Cerebellar nuclear complex (tissue), 1 donor: ENCODE data around the gene TSPEAR.

Experiments
- DNase-seq, 2 experiments: peaks; one replicate each; lab custom pipeline; 2025; lab: John Stamatoyannopoulos, UW

Gene TSPEAR

DNA sequence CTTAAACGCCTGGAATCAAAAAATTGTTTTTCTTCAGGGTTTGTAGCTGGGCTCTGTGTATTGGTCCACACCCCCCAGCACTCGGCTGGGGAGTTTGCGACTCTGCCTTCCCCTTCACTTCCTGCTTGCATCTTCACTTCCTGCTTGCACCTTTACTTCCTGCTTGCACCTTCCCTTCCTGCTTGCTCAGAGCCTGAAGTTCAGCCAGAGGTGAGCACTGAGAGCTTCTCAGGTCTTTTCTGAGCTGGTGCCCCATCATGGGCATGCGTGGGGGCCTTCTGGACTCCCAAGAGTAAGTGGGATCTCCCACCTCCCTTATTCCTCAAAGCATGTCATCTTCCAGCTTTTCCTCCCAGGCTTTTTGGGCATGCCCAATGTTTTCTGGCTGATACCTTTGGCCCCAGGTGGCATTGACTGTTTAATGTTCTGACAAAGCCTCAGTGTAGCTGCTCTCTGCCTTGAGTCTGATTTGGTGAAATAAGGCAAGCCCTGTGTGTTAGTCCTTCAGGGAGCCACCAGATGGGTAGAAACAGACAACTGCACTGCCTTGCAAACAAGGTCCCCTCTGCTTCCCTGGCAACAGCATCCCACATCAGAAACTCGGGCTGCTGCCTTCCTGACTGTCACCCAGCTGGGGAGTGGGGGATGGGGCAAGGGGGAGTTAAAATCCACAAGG, 163.6 kb downstream of the TSPEAR start:
- DNase-seq, result no peak

- no peak for DNase-seq
Measured at GRCh38 chr21:44544566-44544965, 166.8 kb downstream of the TSPEAR start.

- DNase-seq, result no peak
Measured at GRCh38 chr21:44542716-44543115, 168.7 kb downstream of the TSPEAR start.

- DNase-seq, result no peak
Measured at GRCh38 chr21:44540741-44541288, 170.6 kb downstream of the TSPEAR start.

GRCh38 chr21:44539991-44540666, 171.2 kb downstream of the TSPEAR start, which contains the start of gene KRTAP10-1:
Gene KRTAP10-1 (minus strand): TSS chr21:44540195. CDS start chr21:44540150, 45 bp downstream.
- DNase-seq, result no peak

DNA sequence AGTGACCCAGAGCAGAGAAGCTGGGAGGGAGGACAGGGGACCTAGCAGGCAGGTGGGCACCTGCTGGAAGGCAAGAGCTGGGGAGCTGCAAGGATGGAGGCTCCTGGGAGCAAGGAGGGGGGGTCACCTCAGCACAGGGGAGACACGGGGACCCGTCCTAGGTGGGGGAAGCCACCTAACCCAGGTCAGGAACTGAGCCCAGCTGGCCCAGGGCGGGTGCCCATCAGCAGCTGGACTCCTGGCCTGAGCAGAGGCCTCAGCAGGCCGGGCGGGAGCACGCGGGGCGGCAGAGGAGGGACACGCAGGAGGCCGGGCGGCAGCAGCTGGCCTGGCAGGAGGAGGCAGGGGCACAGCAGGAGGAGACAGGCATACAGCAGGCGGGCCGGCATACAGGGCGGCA, 172.3 kb downstream of the TSPEAR start:
- DNase-seq, result no peak

DNA sequence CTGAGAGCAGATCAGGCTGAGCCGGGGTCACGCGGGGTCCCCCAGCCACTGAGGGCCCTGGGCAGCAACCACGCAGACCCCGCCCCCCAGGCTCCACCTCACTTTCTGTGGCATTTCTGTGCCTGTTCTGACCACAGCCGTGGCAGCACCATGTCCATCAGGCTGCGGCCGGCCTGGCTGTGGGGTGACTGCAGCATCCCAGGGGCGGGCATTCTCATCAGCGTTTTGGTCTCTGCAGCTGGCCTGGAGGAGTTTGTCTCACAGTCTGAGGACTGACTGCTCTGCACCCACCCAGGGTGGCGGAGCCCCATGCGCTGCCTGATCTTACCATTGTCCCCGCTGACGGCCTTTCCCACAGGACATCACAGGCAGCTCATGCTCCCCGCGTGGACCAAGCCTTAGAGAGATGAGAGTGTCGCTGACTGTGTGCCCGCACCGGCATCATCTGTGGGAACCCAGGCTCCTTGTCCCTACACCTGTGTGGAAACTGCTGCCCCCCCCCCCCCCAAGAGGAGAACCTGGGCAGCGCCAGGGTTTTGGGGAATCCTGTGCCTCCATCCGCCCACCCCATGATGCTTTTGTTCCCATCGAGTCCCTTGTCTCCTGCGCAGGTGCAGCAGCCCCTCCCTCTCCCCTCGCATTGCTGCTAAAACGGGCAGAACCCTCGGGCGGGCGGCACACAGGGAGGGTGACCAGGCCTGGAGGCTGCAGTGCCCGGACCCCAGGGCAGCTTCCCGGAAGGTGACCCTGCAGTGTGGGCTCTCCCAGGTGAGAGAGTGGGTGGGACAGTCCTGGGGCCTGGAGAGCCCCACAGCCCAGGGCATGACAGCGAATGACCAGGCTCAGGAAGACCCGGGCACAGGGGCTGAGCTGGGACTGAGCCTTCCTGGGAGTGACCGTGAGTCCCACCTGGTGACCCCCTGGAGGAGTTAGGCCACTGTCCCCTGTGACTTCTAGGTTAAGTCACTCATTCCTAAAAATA, 173.2 kb downstream of the TSPEAR start:
- no peak for DNase-seq

GRCh38 chr21:44535963-44536362, 175.4 kb downstream of the TSPEAR start:
- no peak for DNase-seq

DNA sequence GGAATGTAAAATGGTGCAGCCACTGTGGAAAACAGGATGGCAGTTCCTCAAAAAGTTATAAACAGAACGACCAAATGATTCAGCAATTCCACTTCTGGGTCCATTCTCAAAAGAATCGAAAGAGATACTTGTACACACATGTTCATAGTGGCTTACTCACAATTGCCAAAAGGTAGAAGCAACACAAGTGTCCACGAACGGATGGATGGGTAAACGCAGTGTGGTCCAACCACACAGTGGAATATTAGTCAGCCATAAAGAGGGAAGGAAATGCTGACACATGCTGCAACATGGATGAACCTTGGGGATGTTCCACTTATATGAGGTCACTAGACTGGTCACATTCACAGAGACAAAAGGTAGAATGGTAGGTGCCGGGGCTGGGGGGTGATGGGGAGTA, 176.7 kb downstream of the TSPEAR start:
- DNase-seq, result no peak

- DNase-seq, result no peak
Measured at GRCh38 chr21:44533891-44534627, 177.3 kb downstream of the TSPEAR start.

- DNase-seq, result no peak
Measured at GRCh38 chr21:44533121-44533890, 178.1 kb downstream of the TSPEAR start.

DNA sequence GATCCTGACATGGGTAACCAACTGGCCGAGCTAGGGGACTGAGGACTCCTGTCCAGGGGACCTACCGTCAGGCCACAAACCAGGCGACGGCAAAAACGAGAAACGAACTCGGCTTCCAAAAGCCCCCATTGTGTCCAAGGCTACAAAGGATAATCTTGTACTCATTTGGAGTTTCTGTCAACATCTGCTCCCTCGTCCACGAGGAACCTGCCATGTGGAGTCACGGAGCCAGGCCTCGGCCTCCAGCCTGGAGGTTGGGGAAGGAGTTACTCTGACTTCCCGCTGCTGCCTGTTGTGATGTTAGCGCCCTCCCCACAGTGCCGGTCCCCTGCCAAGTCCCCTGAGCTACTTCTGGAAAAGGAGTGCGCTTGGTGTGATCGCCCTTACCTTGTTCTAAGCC, 178.7 kb downstream of the TSPEAR start:
- DNase-seq, result no peak

DNA sequence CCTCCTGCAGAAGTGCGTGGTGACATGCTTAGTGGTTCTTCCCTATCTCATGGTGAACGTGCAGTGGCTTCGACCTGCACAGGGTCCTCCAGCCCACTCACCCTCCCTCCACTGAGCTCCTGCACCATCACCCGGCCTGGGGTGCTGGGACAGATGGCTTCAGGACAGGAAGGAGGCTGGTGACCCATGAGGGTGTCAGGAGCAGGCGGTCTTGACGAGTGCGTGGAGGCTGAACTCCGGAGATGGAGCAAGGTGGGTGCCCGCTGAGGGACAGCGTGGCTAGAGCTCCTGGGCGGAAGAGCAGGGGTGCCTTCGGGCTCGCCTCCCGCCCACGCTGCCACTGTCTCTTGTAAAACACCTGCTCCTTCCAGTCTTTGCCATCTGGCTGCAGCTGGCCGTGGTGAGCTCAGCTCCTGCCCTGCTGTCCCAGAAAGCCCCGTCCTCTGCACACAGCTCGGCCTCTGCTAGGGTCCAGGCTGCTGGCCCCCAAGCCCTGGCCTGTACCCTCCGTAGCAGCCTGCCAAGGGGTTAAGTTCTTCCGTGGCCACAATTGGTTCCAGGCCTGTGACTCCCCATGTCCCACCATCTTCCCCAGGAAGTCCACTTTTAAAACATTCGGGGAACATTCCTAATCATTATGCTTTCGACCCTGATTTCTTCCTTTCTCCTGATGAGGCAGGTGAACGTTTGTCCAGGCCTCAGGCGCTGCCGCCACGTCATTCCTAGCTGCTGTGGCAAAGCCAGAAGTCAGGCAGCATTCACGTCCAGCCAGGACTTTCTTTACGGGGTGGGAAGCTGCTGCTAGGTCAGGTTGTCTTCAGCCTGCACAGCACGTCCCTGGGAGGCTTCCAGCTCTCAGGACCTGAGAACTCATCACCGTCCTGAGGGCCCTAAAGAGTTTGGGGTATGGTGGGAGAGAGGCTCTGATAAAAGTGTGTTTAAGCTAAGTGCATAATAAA, 179.5 kb downstream of the TSPEAR start:
- DNase-seq, result no peak

DNA sequence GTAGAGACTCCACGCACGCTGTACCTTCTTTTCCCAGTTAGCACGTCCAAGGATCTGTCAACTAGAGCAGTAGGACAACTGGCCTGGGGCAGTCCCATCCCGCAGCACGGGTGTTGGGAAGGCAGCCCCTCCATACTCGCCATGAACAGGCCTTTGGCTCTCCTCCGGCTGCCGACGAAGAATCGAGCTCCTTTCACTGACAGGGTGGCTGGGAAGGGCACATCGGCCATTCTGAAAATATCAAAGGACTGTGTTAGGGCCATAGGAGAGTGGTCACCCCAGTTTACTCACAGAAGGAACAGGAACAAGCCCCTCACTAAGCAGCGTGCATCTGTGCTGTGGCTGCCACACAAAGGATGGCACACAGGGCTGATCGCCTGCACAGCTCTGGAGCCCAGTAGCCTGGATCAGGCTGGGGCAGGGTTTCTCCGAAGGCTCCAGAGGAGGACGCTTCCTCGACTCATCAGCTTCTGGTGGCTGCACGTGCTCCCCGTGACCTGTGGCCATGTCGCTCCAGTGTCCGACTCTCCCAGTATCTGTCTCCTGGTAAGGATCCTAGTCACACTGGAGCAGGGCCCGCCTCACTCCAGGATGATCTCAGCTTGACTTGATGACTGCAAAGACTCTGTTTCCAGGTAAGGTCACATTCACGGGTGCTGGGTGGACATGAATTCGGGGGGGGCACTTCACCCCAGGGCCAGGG, 180.3 kb downstream of the TSPEAR start:
- no peak for DNase-seq

GRCh38 chr21:44530221-44530902, 181.0 kb downstream of the TSPEAR start:
- DNase-seq, result no peak

DNA sequence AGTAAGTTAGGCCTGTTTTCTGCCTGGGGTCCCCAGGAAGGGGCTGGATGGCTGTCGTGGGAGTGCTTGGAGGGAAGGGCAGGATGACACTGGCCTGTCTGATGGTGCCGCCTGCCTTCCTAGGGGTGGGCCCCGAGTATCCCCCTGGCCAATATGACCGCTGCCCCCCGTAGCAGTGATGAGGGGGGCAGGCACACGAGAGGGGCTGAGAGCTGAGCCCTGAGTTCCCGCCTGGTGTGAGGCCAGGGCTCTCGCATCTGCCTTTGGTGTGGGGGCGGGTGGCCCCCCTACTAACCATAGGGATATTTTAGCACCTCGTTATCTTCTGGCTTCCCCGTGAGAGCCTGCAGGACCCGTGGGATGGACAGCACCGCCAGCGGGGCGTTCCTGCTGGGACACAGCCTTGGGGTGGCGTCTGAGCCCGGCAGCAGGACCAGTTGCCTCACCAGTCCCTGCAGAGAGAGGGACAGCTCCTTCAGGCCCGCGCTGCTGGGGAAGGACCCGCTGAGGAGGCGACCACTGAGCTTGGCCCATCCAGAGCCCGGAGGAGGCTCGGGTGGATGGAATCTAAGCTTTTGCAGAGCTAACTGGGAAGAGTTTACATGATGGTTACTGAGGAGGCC, 181.8 kb downstream of the TSPEAR start:
- DNase-seq, result no peak

GRCh38 chr21:44529011-44529421, 182.4 kb downstream of the TSPEAR start:
- no peak for DNase-seq

- no peak for DNase-seq
Measured at GRCh38 chr21:44528634-44528995, 182.8 kb downstream of the TSPEAR start.
